ENCODE measurements around the gene NFS1. TPM values are rescaled to one million over a fixed set of nuclear protein-coding genes. Genes with fewer than 3 reads are reported as not detected.

Gene NFS1
- total and polyA plus RNA-seq, 4 donors: 30.1 to 55.2 (median 46.1) TPM

GRCh38 chr20:35716330-35716729 lies 17.2 kb upstream of the NFS1 start:
- no peak overlapping the region for H3K9ac ChIP-seq (ENCODE audit: low read depth in 1 of 2, low read length in 2 of 2)
- DNase-seq (ENCODE audit: low spot score): no peak
- 97% methylated on average over 4 of the region's 4 CpGs for WGBS
- TF ChIP-seq ZBTB33 (IDR thresholded peaks at IDR 0.05) (no peak), JUND (IDR thresholded peaks at IDR 0.05) (no peak), YY1 (IDR thresholded peaks at IDR 0.05) (no peak)
- no peaks in the 10 kb centered on the region for H3K27me3 ChIP-seq (ENCODE audit: control insufficient read depth in 4 of 4, insufficient read depth in 4 of 4, low read length in 3 of 4)
- no peak overlapping the region for H3K27ac ChIP-seq (ENCODE audit: low read depth in 1 of 2, low read length in 2 of 2)
- peaks cover 43 to 94% (median 85%) of the 10 kb centered on the region in 4 donors for H3K36me3 ChIP-seq (ENCODE audit: control insufficient read depth in 4 of 4, insufficient read depth in 3 of 4, low read depth in 1 of 4, low read length in 3 of 4)
- no peak overlapping the region for H3K4me3 ChIP-seq (ENCODE audit: low read depth in 1 of 3, low read length in 3 of 3)
- H3K9me3 ChIP-seq (ENCODE audit: control insufficient read depth in 4 of 4, low read length in 3 of 4): no peaks in the 10 kb centered on the region
- no peaks in the 10 kb centered on the region for H3K4me1 ChIP-seq (ENCODE audit: control insufficient read depth in 4 of 4, insufficient read depth in 4 of 4, low read length in 3 of 4)

GRCh38 chr20:35715652-35716051 lies 16.5 kb upstream of the NFS1 start:
- Histone ChIP-seq H3K9ac (ENCODE audit: low read depth in 1 of 2, low read length in 2 of 2) (no peak overlapping the region), H3K9me3 (ENCODE audit: control insufficient read depth in 4 of 4, low read length in 3 of 4) (no peaks in the 10 kb centered on the region), H3K4me3 (ENCODE audit: low read depth in 1 of 3, low read length in 3 of 3) (no peak overlapping the region), H3K27me3 (ENCODE audit: control insufficient read depth in 4 of 4, insufficient read depth in 4 of 4, low read length in 3 of 4) (no peaks in the 10 kb centered on the region), H3K36me3 (ENCODE audit: control insufficient read depth in 4 of 4, insufficient read depth in 3 of 4, low read depth in 1 of 4, low read length in 3 of 4) (peaks cover 39 to 94% (median 83%) of the 10 kb centered on the region in 4 donors), H3K27ac (ENCODE audit: low read depth in 1 of 2, low read length in 2 of 2) (no peak overlapping the region), H3K4me1 (ENCODE audit: control insufficient read depth in 4 of 4, insufficient read depth in 4 of 4, low read length in 3 of 4) (no peaks in the 10 kb centered on the region)
- WGBS: 98% methylated on average over 2 of the region's 2 CpGs
- no peak for DNase-seq (ENCODE audit: low spot score)
- TF ChIP-seq JUND (IDR thresholded peaks at IDR 0.05) (no peak), RXRA (IDR thresholded peaks at IDR 0.05) (no peak), SP1 (IDR thresholded peaks at IDR 0.05) (no peak), REST (IDR thresholded peaks at IDR 0.05) (no peak), HNF4G (IDR thresholded peaks at IDR 0.05) (no peak), RAD21 (IDR thresholded peaks at IDR 0.05) (no peak), CTCF (IDR thresholded peaks at IDR 0.05; ENCODE audit: low read depth, low read length, missing input control) (no peak), TAF1 (conservative IDR thresholded peaks at IDR 0.05) (no peak), ZBTB33 (IDR thresholded peaks at IDR 0.05) (no peak), FOXA2 (IDR thresholded peaks at IDR 0.05) (no peak), FOXA1 (IDR thresholded peaks at IDR 0.05) (no peak), HNF4A (conservative IDR thresholded peaks at IDR 0.05) (no peak), GABPA (IDR thresholded peaks at IDR 0.05 in 1 of 2, conservative IDR thresholded peaks at IDR 0.05 in 1 of 2) (no peak), YY1 (IDR thresholded peaks at IDR 0.05) (no peak), ATF3 (IDR thresholded peaks at IDR 0.05) (no peak), NR2F2 (IDR thresholded peaks at IDR 0.05) (no peak), MAX (IDR thresholded peaks at IDR 0.05) (no peak), EGR1 (IDR thresholded peaks at IDR 0.05; ENCODE audit: low read depth in 2 of 2) (no peak)

Data from liver (tissue), 9 donors.